Panc1 (cell line): ENCODE measurements around the gene CDH23. TPM values are rescaled to one million over a fixed set of nuclear protein-coding genes. Genes with fewer than 3 reads are reported as not detected.

Experiments used
- ATAC-seq: fragments of 200-7000 bp; cut with Tn5 transposase; 2 replicates; pipeline ENCODE4 v1.9.1; 2020; ENCODE audit warnings: mild to moderate bottlenecking, moderate library complexity
- BruUV-seq: library from RNA; stranded (reverse); fragments of 400-500 nt; replicated peaks from 2 replicates; lab custom pipeline; 2021; lab: Mats Ljungman, UMichigan
- CTCF ChIA-PET: fragments of 300-600 bp; sonication (Branson Sonifier 250); formaldehyde crosslinking; loops from one replicate; lab custom pipeline; 2022; ENCODE audit warnings: antibody characterized with exemption; lab: Charles Lee
- POLR2A ChIA-PET: fragments of 300-600 bp; sonication (Branson Sonifier 250); formaldehyde crosslinking; loops from one replicate; lab custom pipeline; 2022; ENCODE audit warnings: antibody characterized with exemption; lab: Charles Lee
- DNase-seq: peaks from one replicate; pipeline ENCODE4 v3.0.0-alpha.2; 2010; ENCODE audit warnings: low read depth, low spot score
- H3K27ac ChIP-seq: 2 replicates; pipeline ENCODE4 v1.5.1; 2011; ENCODE audit warnings: mild to moderate bottlenecking, low read length, inconsistent platforms
- H3K27me3 ChIP-seq: fragments of 200-500 bp; sonication (Bioruptor generic); 2 replicates; pipeline ENCODE4 v1.6.0; 2014; ENCODE audit warnings: low read length, inconsistent platforms; ENCODE audit not compliant: control insufficient read depth, insufficient read depth
- H3K36me3 ChIP-seq: fragments of 200-500 bp; sonication (Bioruptor generic); 2 replicates; pipeline ENCODE4 v1.5.1; 2014; ENCODE audit warnings: inconsistent platforms, mild to moderate bottlenecking, low read length, moderate library complexity; ENCODE audit not compliant: control insufficient read depth, insufficient read depth
- H3K4me1 ChIP-seq: 2 replicates; pipeline ENCODE4 v1.5.1; 2011; ENCODE audit warnings: inconsistent platforms, mild to moderate bottlenecking, low read length, moderate library complexity; ENCODE audit not compliant: control insufficient read depth, insufficient read depth
- H3K4me3 ChIP-seq, 2 experiments: 2 replicates each; pipeline ENCODE4 v1.5.1; 2011 to 2012; ENCODE audit warnings: low read depth in 2 of 2, low read length in 2 of 2, mild to moderate bottlenecking in 2 of 2, inconsistent platforms in 1 of 2, moderate library complexity in 1 of 2
- H3K9me3 ChIP-seq: fragments of 200-500 bp; sonication (Bioruptor generic); 2 replicates; pipeline ENCODE4 v1.5.1; 2014; ENCODE audit warnings: low read depth, mild to moderate bottlenecking, inconsistent platforms, low read length, moderate library complexity; ENCODE audit not compliant: control insufficient read depth, insufficient read depth
- POLR2AphosphoS5 ChIP-seq: IDR thresholded peaks from 2 replicates; pipeline ENCODE4 v1.6.1; 2012; ENCODE audit warnings: mild to moderate bottlenecking, low read depth, low read length, moderate library complexity
- SIN3A ChIP-seq: IDR thresholded peaks from 2 replicates; pipeline ENCODE4 v1.6.1; 2012; ENCODE audit warnings: low read depth, mild to moderate bottlenecking, low read length, moderate library complexity, borderline replicate concordance; ENCODE audit not compliant: insufficient read depth
- TCF7L2 ChIP-seq: IDR thresholded peaks from 2 replicates; pipeline ENCODE4 v1.6.1; 2011; ENCODE audit warnings: mild to moderate bottlenecking, low read depth, low read length, inconsistent platforms
- in situ Hi-C: cut with HindIII; loops from 2 replicates; pipeline ENCODE4 v1.10.0; 2016; ENCODE audit warnings: low sequenced_read_pairs, low pct_unique_long_range_greater_than_20kb
- intact Hi-C: fragments of 100-400 bp; cut with micrococcal nuclease; formaldehyde crosslinking; loops from one replicate; pipeline ENCODE4 v1.10.0; 2022; ENCODE audit not compliant: unreplicated experiment
- total RNA-seq: library from RNA; stranded (reverse); gene quantifications from one replicate; pipeline ENCODE4 v1.2.1, GENCODE V29; 2021; ENCODE audit not compliant: unreplicated experiment
- TF ChIP-seq, protein P1 (sequence below): fragments of 450-650 bp; IDR thresholded peaks from 2 replicates; pipeline ENCODE4 v1.5.1; 2017; ENCODE audit warnings: mild to moderate bottlenecking
- TF ChIP-seq, protein P2 (sequence below), 2 experiments: IDR thresholded peaks; 2 replicates each; pipeline ENCODE4 v1.6.1; 2011 to 2012; ENCODE audit warnings: low read depth in 2 of 2, control low read depth in 1 of 2, low read length in 1 of 2, mild to moderate bottlenecking in 1 of 2, moderate library complexity in 1 of 2; ENCODE audit not compliant: insufficient read depth in 1 of 2

Gene CDH23
- total RNA-seq, 1 experiment from 2014 or later = 2.7 TPM

- CTCF ChIA-PET = interaction anchor here (0.7 kb wide), 2 partner anchors 98 to 105 kb away, joined by 3 read pairs; no protein-coding TSS in a partner anchor
- DNase-seq (no peak), ATAC-seq (no peak)
- Histone ChIP-seq H3K27me3 (no peaks in the 10 kb centered on the region), H3K36me3 (no peaks in the 10 kb centered on the region), H3K4me1 (peaks cover 1% of the 10 kb centered on the region), H3K9me3 (no peaks in the 10 kb centered on the region), H3K27ac (no peak overlapping the region), H3K4me3 (no peak overlapping the region)
- POLR2A ChIA-PET = no interaction called here
- in situ Hi-C loops = no loop called here
- TF ChIP-seq TCF7L2 (no peak), POLR2AphosphoS5 (peak; percentile 31; the same call in 1 of the 2 replicates)
- BruUV-seq = no TSS peak
- intact Hi-C loops = no loop called here
Observed at GRCh38 chr10:71806704-71807556, 410.2 kb downstream of the CDH23 start.

DNA sequence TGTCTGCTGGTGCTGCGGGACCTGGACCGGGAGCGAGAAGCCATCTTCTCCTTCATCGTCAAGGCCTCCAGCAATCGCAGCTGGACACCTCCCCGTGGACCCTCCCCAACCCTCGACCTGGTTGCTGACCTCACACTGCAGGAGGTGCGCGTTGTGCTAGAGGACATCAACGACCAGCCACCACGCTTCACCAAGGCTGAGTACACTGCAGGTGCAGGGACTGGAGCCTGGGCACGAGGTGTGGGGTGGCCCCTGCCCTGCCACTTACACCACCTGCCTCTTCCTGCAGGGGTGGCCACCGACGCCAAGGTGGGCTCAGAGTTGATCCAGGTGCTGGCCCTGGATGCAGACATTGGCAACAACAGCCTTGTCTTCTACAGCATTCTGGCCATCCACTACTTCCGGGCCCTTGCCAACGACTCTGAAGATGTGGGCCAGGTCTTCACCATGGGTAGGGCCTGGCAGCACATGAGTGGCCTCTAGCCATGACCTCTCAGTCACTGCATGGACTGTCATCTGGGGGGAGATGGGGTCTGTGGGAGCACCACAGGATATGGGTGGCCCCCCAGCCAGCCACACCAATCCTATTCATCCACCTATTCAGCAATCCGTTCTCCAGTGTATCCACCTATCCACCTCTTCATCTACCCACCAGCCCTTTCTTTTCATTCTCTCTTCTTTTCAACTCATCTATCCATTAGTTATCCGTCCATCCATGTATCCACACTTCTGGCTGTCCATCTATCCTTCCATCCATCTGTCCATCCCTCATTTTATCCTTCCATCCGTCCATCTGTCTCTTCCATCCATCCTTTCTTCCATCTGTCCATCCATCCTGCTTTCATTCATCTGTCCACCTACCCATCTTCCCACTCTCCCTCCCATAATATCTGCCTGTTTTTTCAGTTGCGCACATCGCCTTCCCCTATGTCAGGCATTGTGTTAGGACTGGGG is 411.1 kb downstream of the CDH23 start:
- ATAC-seq (no peak), DNase-seq (no peak)
- intact Hi-C loops = no loop called here
- TF ChIP-seq TCF7L2 (no peak), POLR2AphosphoS5 (peak; percentile 87)
- no peak overlapping the region for H3K4me3 ChIP-seq
- POLR2A ChIA-PET = no interaction called here
- CTCF ChIA-PET = no interaction called here
- no peaks in the 10 kb centered on the region for H3K9me3 ChIP-seq
- H3K4me1 ChIP-seq = peaks cover 10% of the 10 kb centered on the region
- in situ Hi-C loops = no loop called here
- H3K27ac ChIP-seq = no peak overlapping the region
- H3K36me3 ChIP-seq = no peaks in the 10 kb centered on the region
- no peaks in the 10 kb centered on the region for H3K27me3 ChIP-seq
- BruUV-seq = TSS peak; percentile 68

DNA sequence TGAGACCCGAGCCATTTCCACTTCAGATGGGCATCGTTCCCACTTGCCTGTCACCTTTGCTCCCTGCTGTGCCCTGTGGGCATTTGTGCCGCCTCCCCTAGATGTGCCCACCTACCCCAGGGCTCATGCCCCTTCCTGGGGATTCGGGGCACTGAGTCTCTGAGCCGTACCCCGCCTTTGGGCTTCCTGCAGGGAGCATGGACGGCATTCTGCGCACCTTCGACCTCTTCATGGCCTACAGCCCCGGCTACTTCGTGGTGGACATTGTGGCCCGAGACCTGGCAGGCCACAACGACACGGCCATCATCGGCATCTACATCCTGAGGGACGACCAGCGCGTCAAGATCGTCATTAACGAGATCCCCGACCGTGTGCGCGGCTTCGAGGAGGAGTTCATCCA is 412.9 kb downstream of the CDH23 start:
- in situ Hi-C loops = no loop called here
- H3K27me3 ChIP-seq = no peaks in the 10 kb centered on the region
- ChIA-PET POLR2A (no interaction called here), CTCF (interaction anchor here (0.6 kb wide), 1 partner anchor 150 kb away, joined by 7 read pairs; no protein-coding TSS in a partner anchor)
- H3K36me3 ChIP-seq = no peaks in the 10 kb centered on the region
- H3K27ac ChIP-seq = no peak overlapping the region
- DNase-seq = no peak
- BruUV-seq = no TSS peak
- H3K9me3 ChIP-seq = no peaks in the 10 kb centered on the region
- H3K4me1 ChIP-seq = peaks cover 26% of the 10 kb centered on the region
- TF ChIP-seq SIN3A (no peak), TCF7L2 (no peak), POLR2AphosphoS5 (no peak)
- TF ChIP-seq, protein P1, sequence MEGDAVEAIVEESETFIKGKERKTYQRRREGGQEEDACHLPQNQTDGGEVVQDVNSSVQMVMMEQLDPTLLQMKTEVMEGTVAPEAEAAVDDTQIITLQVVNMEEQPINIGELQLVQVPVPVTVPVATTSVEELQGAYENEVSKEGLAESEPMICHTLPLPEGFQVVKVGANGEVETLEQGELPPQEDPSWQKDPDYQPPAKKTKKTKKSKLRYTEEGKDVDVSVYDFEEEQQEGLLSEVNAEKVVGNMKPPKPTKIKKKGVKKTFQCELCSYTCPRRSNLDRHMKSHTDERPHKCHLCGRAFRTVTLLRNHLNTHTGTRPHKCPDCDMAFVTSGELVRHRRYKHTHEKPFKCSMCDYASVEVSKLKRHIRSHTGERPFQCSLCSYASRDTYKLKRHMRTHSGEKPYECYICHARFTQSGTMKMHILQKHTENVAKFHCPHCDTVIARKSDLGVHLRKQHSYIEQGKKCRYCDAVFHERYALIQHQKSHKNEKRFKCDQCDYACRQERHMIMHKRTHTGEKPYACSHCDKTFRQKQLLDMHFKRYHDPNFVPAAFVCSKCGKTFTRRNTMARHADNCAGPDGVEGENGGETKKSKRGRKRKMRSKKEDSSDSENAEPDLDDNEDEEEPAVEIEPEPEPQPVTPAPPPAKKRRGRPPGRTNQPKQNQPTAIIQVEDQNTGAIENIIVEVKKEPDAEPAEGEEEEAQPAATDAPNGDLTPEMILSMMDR = no peak
- TF ChIP-seq, protein P2, sequence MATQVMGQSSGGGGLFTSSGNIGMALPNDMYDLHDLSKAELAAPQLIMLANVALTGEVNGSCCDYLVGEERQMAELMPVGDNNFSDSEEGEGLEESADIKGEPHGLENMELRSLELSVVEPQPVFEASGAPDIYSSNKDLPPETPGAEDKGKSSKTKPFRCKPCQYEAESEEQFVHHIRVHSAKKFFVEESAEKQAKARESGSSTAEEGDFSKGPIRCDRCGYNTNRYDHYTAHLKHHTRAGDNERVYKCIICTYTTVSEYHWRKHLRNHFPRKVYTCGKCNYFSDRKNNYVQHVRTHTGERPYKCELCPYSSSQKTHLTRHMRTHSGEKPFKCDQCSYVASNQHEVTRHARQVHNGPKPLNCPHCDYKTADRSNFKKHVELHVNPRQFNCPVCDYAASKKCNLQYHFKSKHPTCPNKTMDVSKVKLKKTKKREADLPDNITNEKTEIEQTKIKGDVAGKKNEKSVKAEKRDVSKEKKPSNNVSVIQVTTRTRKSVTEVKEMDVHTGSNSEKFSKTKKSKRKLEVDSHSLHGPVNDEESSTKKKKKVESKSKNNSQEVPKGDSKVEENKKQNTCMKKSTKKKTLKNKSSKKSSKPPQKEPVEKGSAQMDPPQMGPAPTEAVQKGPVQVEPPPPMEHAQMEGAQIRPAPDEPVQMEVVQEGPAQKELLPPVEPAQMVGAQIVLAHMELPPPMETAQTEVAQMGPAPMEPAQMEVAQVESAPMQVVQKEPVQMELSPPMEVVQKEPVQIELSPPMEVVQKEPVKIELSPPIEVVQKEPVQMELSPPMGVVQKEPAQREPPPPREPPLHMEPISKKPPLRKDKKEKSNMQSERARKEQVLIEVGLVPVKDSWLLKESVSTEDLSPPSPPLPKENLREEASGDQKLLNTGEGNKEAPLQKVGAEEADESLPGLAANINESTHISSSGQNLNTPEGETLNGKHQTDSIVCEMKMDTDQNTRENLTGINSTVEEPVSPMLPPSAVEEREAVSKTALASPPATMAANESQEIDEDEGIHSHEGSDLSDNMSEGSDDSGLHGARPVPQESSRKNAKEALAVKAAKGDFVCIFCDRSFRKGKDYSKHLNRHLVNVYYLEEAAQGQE (IDR thresholded peaks at IDR 0.05; ENCODE audit: insufficient read depth in 1 of 2, low read depth in 2 of 2, low read length in 1 of 2) = no peak
- no peak for ATAC-seq
- intact Hi-C loops = loop anchor here (10.0 kb wide), 2 partner anchors 105 to 495 kb away; partner anchors contain the start of gene SLC29A3
- no peak overlapping the region for H3K4me3 ChIP-seq
